IMR-90 (cell line): Measurements from ENCODE around the gene SATB2. TPM values are rescaled to one million over a fixed set of nuclear protein-coding genes. Genes with fewer than 3 reads are reported as not detected.

ENCODE experiments used
- ATAC-seq: fragments of 200-7000 bp; cut with Tn5 transposase; 2 replicates; pipeline ENCODE4 v1.9.1; 2020; ENCODE audit warnings: low read depth, mild to moderate bottlenecking, moderate library complexity
- BruUV-seq: library from RNA; stranded (reverse); fragments of 400-500 nt; replicated peaks from 2 replicates; lab custom pipeline; 2021; lab: Mats Ljungman, UMichigan
- CTCF ChIA-PET: fragments of 300-600 bp; formaldehyde crosslinking; extraction: SDS; loops from one replicate; lab custom pipeline; 2021; ENCODE audit warnings: antibody characterized with exemption; lab: Yijun Ruan, JAX
- POLR2A ChIA-PET: fragments of 300-600 bp; sonication (Branson Sonifier 250); formaldehyde crosslinking; loops from one replicate; lab custom pipeline; 2022; ENCODE audit warnings: antibody characterized with exemption; ENCODE audit not compliant: unreplicated experiment; lab: Charles Lee
- DNase-seq: peaks from one replicate; pipeline ENCODE4 v3.0.0; 2013
- H2AFZ ChIP-seq: replicated peaks from 2 replicates; pipeline ENCODE3; 2013; ENCODE audit warnings: low read length, mild to moderate bottlenecking; ENCODE audit not compliant: poor library complexity
- H2AK5ac ChIP-seq: 2 replicates; pipeline ENCODE4 v1.6.1; 2013; ENCODE audit warnings: low read depth, low read length, inconsistent platforms
- H2AK9ac ChIP-seq: replicated peaks from 2 replicates; pipeline ENCODE3; 2013; ENCODE audit warnings: mild to moderate bottlenecking, low read depth, low read length, moderate library complexity; ENCODE audit not compliant: poor library complexity
- H2BK120ac ChIP-seq: 2 replicates; pipeline ENCODE4 v1.6.1; 2013; ENCODE audit warnings: low read depth, low read length, inconsistent platforms
- H2BK15ac ChIP-seq: 3 replicates; pipeline ENCODE4 v1.6.1; 2013; ENCODE audit warnings: low read depth, low read length, inconsistent platforms
- H2BK20ac ChIP-seq: 2 replicates; pipeline ENCODE4 v1.6.1; 2013; ENCODE audit warnings: low read depth, mild to moderate bottlenecking, inconsistent platforms, low read length, moderate library complexity
- H2BK5ac ChIP-seq: 2 replicates; pipeline ENCODE4 v1.6.1; 2013; ENCODE audit warnings: mild to moderate bottlenecking, low read depth, low read length, inconsistent platforms; ENCODE audit not compliant: poor library complexity, severe bottlenecking
- H3K14ac ChIP-seq: replicated peaks from 2 replicates; pipeline ENCODE4 v1.6.1; 2013; ENCODE audit warnings: low read depth, low read length, inconsistent platforms
- H3K18ac ChIP-seq: 2 replicates; pipeline ENCODE4 v1.6.1; 2013; ENCODE audit warnings: low read depth, low read length, control low read depth
- H3K23ac ChIP-seq: 2 replicates; pipeline ENCODE4 v1.6.1; 2013; ENCODE audit warnings: low read depth, low read length, inconsistent platforms
- H3K27ac ChIP-seq: 2 replicates; pipeline ENCODE4 v1.5.1; 2013; ENCODE audit warnings: mild to moderate bottlenecking, control low read depth, low read length; ENCODE audit not compliant: insufficient read depth
- H3K27me3 ChIP-seq: 2 replicates; pipeline ENCODE4 v1.6.1; 2013; ENCODE audit warnings: low read length; ENCODE audit not compliant: control insufficient read depth, insufficient read depth
- H3K36me3 ChIP-seq: 2 replicates; pipeline ENCODE4 v1.6.1; 2013; ENCODE audit warnings: low read length, mixed read lengths; ENCODE audit not compliant: control insufficient read depth, insufficient read depth
- H3K4ac ChIP-seq: 2 replicates; pipeline ENCODE4 v1.6.1; 2013; ENCODE audit warnings: low read depth, low read length, inconsistent platforms
- H3K4me1 ChIP-seq: 2 replicates; pipeline ENCODE4 v1.6.1; 2013; ENCODE audit warnings: low read length, mixed read lengths; ENCODE audit not compliant: control insufficient read depth, insufficient read depth
- H3K4me2 ChIP-seq: 2 replicates; pipeline ENCODE4 v1.6.1; 2013; ENCODE audit warnings: low read depth, mild to moderate bottlenecking, control low read depth, low read length, moderate library complexity
- H3K4me3 ChIP-seq: 2 replicates; pipeline ENCODE4 v1.5.1; 2013; ENCODE audit warnings: low read depth, mild to moderate bottlenecking, control low read depth, low read length, moderate library complexity; ENCODE audit not compliant: insufficient read depth
- H3K56ac ChIP-seq: 2 replicates; pipeline ENCODE4 v1.6.1; 2013; ENCODE audit warnings: low read length, inconsistent platforms; ENCODE audit not compliant: insufficient read depth; ENCODE audit errors: extremely low read depth
- H3K79me1 ChIP-seq, 2 experiments: 2 replicates each; pipeline ENCODE4 v1.6.1; 2013; ENCODE audit warnings: low read length in 2 of 2, inconsistent platforms in 1 of 2, low read depth in 1 of 2
- H3K9ac ChIP-seq: 2 replicates; pipeline ENCODE4 v1.6.1; 2013; ENCODE audit warnings: low read depth, low read length, control low read depth
- H3K9me1 ChIP-seq: 2 replicates; pipeline ENCODE4 v1.6.1; 2013; ENCODE audit warnings: low read length, inconsistent platforms; ENCODE audit not compliant: insufficient read depth
- H3K9me3 ChIP-seq: 2 replicates; pipeline ENCODE4 v1.6.1; 2013; ENCODE audit warnings: low read length; ENCODE audit not compliant: control insufficient read depth, insufficient read depth
- H4K20me1 ChIP-seq: 2 replicates; pipeline ENCODE4 v1.6.1; 2013; ENCODE audit warnings: low read length, inconsistent platforms; ENCODE audit not compliant: insufficient read depth
- H4K5ac ChIP-seq: 2 replicates; pipeline ENCODE4 v1.6.1; 2013; ENCODE audit warnings: mild to moderate bottlenecking, low read depth, low read length, control low read depth
- H4K8ac ChIP-seq, 2 experiments: 2 replicates each; pipeline ENCODE4 v1.6.1; 2013; ENCODE audit warnings: low read depth in 2 of 2, low read length in 2 of 2, control low read depth in 1 of 2, inconsistent platforms in 1 of 2
- H4K91ac ChIP-seq: 2 replicates; pipeline ENCODE4 v1.6.1; 2013; ENCODE audit warnings: low read depth, low read length, inconsistent platforms; ENCODE audit not compliant: insufficient read depth
- CHD1 ChIP-seq: IDR thresholded peaks from 2 replicates; pipeline ENCODE4 v1.6.1; 2012; ENCODE audit warnings: low read depth, low read length, improper control_type of control experiment
- CTCF ChIP-seq: conservative IDR thresholded peaks from 2 replicates; pipeline ENCODE4 v1.5.1; 2012; ENCODE audit warnings: mild to moderate bottlenecking, low read depth, low read length, improper control_type of control experiment
- MAFK ChIP-seq: IDR thresholded peaks from 2 replicates; pipeline ENCODE4 v1.6.1; 2012; ENCODE audit warnings: low read depth, low read length, improper control_type of control experiment
- MAZ ChIP-seq: IDR thresholded peaks from 2 replicates; pipeline ENCODE4 v1.6.1; 2012; ENCODE audit warnings: low read depth, mild to moderate bottlenecking, low read length, improper control_type of control experiment, moderate library complexity, borderline replicate concordance
- POLR2A ChIP-seq: IDR thresholded peaks from 2 replicates; pipeline ENCODE4 v1.6.1; 2012; ENCODE audit warnings: mild to moderate bottlenecking, low read depth, low read length
- RFX5 ChIP-seq: IDR thresholded peaks from 2 replicates; pipeline ENCODE4 v1.8.0; 2012; ENCODE audit warnings: low read depth, mild to moderate bottlenecking, low read length, moderate library complexity
- SMC3 ChIP-seq: fragments of 150-350 bp; IDR thresholded peaks from 2 replicates; pipeline ENCODE4 v1.6.1; 2016; ENCODE audit warnings: low read depth, mild to moderate bottlenecking, antibody characterized with exemption, low read length, moderate library complexity
- dilution Hi-C: fragments of 300-500 bp; cut with HindIII; formaldehyde crosslinking; loops from one replicate; pipeline ENCODE4 v1.14.3; 2018; ENCODE audit warnings: low sequenced_read_pairs; ENCODE audit not compliant: unreplicated experiment
- in situ Hi-C: fragments of 300-500 bp; cut with MboI; formaldehyde crosslinking; loops from 3 replicates; pipeline ENCODE4 v1.14.3; 2019; ENCODE audit warnings: low sequenced_read_pairs, inconsistent platforms, mixed read lengths
- intact Hi-C: fragments of 100-400 bp; cut with micrococcal nuclease; formaldehyde crosslinking; loops from 2 replicates; pipeline ENCODE4 v1.10.0; 2022
- polyA plus RNA-seq, 3 experiments: library from polyadenylated mRNA; depleted of rRNA; stranded (reverse); fragments of >200 nt; gene quantifications; 2 replicates each; pipeline ENCODE4 v1.2.3, GENCODE V29; 2012; ENCODE audit warnings: low replicate concordance in 1 of 3
- total RNA-seq: library from RNA; depleted of rRNA; stranded (reverse); fragments of >200 nt; gene quantifications from 2 replicates; pipeline ENCODE4 v1.2.3, GENCODE V29; 2012
- TF ChIP-seq, protein P1 (sequence below): fragments of 150-350 bp; IDR thresholded peaks from 2 replicates; pipeline ENCODE4 v1.6.1; 2017; ENCODE audit warnings: mild to moderate bottlenecking, antibody characterized with exemption, low read length, low read depth
- TF ChIP-seq, protein P2 (sequence below): fragments of 150-350 bp; IDR thresholded peaks from 2 replicates; pipeline ENCODE4 v1.6.1; 2016; ENCODE audit warnings: low read depth, mild to moderate bottlenecking, low read length, moderate library complexity, borderline replicate concordance

SATB2 gene
- total and polyA plus RNA-seq, 2 of the 4 experiments (the other 2 are of a cell fraction): 6.2 to 8.4 TPM

GRCh38 chr2:199261936-199262335, 195.8 kb downstream of the SATB2 start:
- Histone ChIP-seq H3K4me1 (no peaks in the 10 kb centered on the region), H3K27me3 (no peaks in the 10 kb centered on the region), H3K23ac (no peak overlapping the region), H3K4me2 (no peak overlapping the region), H3K9me3 (peaks cover 4% of the 10 kb centered on the region; the same call in 1 of the 2 replicates), H3K9me1 (no peaks in the 10 kb centered on the region), H2AK5ac (no peak overlapping the region), H3K56ac (no peak overlapping the region), H3K14ac (no peak overlapping the region), H4K5ac (no peak overlapping the region), H4K20me1 (no peaks in the 10 kb centered on the region), H4K91ac (no peak overlapping the region), H2AFZ (no peak overlapping the region), H3K4me3 (no peak overlapping the region), H3K18ac (no peak overlapping the region), H2BK20ac (no peak overlapping the region), H3K27ac (no peak overlapping the region), H3K4ac (no peak overlapping the region), H2BK120ac (no peak overlapping the region), H3K9ac (no peak overlapping the region), H4K8ac (no peak overlapping the region), H2BK15ac (no peak overlapping the region), H2AK9ac (no peak overlapping the region), H3K79me1 (no peaks in the 10 kb centered on the region), H3K36me3 (no peaks in the 10 kb centered on the region), H2BK5ac (no peak overlapping the region)
- in situ Hi-C loops (no loop called here), intact Hi-C loops (no loop called here), dilution Hi-C loops (no loop called here)
- no TSS peak for BruUV-seq
- no peak for DNase-seq
- CTCF ChIA-PET: no interaction called here
- POLR2A ChIA-PET: no interaction called here
- TF ChIP-seq, protein P1, sequence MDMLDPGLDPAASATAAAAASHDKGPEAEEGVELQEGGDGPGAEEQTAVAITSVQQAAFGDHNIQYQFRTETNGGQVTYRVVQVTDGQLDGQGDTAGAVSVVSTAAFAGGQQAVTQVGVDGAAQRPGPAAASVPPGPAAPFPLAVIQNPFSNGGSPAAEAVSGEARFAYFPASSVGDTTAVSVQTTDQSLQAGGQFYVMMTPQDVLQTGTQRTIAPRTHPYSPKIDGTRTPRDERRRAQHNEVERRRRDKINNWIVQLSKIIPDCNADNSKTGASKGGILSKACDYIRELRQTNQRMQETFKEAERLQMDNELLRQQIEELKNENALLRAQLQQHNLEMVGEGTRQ: no peak
- no peak for TF ChIP-seq CTCF
- TF ChIP-seq CHD1: no peak
- TF ChIP-seq, protein P2, sequence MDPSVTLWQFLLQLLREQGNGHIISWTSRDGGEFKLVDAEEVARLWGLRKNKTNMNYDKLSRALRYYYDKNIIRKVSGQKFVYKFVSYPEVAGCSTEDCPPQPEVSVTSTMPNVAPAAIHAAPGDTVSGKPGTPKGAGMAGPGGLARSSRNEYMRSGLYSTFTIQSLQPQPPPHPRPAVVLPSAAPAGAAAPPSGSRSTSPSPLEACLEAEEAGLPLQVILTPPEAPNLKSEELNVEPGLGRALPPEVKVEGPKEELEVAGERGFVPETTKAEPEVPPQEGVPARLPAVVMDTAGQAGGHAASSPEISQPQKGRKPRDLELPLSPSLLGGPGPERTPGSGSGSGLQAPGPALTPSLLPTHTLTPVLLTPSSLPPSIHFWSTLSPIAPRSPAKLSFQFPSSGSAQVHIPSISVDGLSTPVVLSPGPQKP: no peak
- no peak for TF ChIP-seq SMC3
- TF ChIP-seq MAZ: no peak
- no peak for TF ChIP-seq MAFK
- TF ChIP-seq POLR2A: no peak
- TF ChIP-seq RFX5: no peak
- ATAC-seq: no peak
